ENCODE measurements around the gene EPHB1.
"Not testable (repeated sequence)": the region's sequence is repeated elsewhere in the genome, so short reads cannot be mapped to it uniquely, and the experiment has no call there.

EPHB1 gene

DNA sequence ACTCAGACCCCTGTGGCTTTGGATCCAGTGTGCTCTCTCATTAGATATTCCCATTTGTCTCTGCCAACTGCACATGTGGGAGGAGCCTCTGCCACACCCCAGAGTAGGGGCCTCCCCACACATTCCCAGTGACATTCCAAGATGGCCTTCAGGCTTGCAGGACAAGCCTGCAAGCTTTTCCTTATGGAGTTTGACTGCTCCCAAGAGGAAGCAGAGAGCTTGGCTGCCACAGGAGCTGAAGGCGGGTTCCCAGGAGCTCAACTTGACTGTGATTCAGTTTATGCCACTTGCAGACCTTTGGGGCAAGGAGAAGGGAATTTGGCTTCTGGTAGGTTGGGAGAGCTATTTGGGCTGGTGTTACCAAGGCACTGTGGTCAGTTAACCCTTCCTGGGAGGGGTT lies 22.5 kb upstream of the EPHB1 start:
- DNase-seq (ENCODE audit: low read depth), result no peak
- no peak overlapping the region for H3K4me3 ChIP-seq (ENCODE audit: low read depth, low read length)

GRCh38 chr3:134775831-134776230 lies 19.2 kb upstream of the EPHB1 start:
- H3K4me3 ChIP-seq (ENCODE audit: low read depth, low read length), result no peak overlapping the region
- no peak for DNase-seq (ENCODE audit: low read depth)

- H3K4me3 ChIP-seq (ENCODE audit: low read depth, low read length), result no peak overlapping the region
- no peak for DNase-seq (ENCODE audit: low read depth)
Measured at GRCh38 chr3:134776518-134776917, 18.5 kb upstream of the EPHB1 start.

GRCh38 chr3:134777341-134777740 lies 17.7 kb upstream of the EPHB1 start:
- no peak for DNase-seq (ENCODE audit: low read depth)
- no peak overlapping the region for H3K4me3 ChIP-seq (ENCODE audit: low read depth, low read length)

DNA sequence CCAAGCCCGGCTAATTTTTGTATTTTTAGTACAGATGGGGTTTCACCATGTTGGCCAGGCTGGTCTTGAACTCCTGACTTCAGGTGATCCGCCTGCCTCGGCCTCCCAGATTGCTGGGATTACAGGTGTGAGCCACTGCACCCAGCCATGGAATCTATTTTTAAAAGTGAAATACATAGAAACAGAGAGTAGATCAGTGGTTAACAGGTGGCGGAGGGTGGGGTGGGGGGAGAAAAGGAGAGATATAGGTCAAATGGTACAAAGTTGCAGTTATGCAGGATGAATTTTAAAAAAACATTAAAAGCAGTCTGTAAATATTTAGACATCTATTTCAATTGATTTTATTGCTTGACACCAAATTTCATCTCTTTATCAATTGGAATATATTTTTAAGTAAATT lies 6.8 kb upstream of the EPHB1 start:
- not testable (repeated sequence) for H3K4me3 ChIP-seq (ENCODE audit: low read depth, low read length); DNase-seq (ENCODE audit: low read depth)

- H3K4me3 ChIP-seq (ENCODE audit: low read depth, low read length), result no peak overlapping the region
- no peak for DNase-seq (ENCODE audit: low read depth)
Measured at GRCh38 chr3:134790065-134790464, 5.0 kb upstream of the EPHB1 start.

DNA sequence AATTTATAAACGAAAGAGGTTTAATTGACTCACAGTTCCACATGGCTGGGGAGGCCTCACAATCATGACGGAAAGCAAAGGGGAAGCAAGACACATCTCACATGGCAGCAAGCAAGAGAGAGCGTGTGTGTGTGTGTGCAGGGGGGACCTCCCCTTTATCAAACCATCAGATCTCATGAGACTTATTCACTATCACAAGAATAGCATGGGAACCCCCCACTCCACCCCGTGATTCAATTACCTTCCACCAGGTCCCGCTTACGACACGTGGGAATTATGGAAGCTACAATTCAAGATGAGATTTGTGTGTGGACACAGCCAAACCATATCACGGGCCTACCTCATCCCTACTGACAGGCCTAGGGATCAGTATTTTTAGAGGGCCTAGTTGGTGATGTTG lies 3.1 kb upstream of the EPHB1 start:
- no peak for DNase-seq (ENCODE audit: low read depth)
- no peak overlapping the region for H3K4me3 ChIP-seq (ENCODE audit: low read depth, low read length)

GRCh38 chr3:134792700-134793099 lies 2.4 kb upstream of the EPHB1 start:
- H3K4me3 ChIP-seq (ENCODE audit: low read depth, low read length), result no peak overlapping the region
- DNase-seq (ENCODE audit: low read depth), result no peak

DNA sequence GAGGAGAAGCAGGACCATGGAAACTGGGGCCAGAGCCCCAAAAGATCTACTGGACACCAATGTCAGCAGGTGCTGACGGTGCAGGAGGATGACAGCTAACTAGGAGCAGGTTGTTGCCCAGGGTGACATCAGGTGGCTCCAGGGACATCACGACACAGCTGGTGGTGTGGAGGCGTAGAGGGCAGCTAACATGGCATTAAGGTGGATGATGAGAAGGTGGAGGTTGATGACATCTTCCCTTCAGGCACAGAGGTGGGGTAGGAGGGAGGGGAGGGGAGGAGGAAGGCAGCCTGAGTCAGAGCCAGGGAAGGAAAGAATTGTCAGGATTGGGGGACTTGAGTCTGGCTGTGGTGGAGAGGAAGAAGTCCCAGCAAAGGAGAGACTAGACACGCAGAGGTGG lies 1.5 kb upstream of the EPHB1 start:
- DNase-seq (ENCODE audit: low read depth), result no peak
- no peak overlapping the region for H3K4me3 ChIP-seq (ENCODE audit: low read depth, low read length)

- no peak for DNase-seq (ENCODE audit: low read depth)
- H3K4me3 ChIP-seq (ENCODE audit: low read depth, low read length), result no peak overlapping the region
Measured at GRCh38 chr3:134794323-134794722, 737 bp upstream of the EPHB1 start.

- no peak for DNase-seq (ENCODE audit: low read depth)
- H3K4me3 ChIP-seq (ENCODE audit: low read depth, low read length), result peak overlapping the region; percentile 57
Measured at GRCh38 chr3:134795746-134796280, 753 bp downstream of the EPHB1 start.

DNA sequence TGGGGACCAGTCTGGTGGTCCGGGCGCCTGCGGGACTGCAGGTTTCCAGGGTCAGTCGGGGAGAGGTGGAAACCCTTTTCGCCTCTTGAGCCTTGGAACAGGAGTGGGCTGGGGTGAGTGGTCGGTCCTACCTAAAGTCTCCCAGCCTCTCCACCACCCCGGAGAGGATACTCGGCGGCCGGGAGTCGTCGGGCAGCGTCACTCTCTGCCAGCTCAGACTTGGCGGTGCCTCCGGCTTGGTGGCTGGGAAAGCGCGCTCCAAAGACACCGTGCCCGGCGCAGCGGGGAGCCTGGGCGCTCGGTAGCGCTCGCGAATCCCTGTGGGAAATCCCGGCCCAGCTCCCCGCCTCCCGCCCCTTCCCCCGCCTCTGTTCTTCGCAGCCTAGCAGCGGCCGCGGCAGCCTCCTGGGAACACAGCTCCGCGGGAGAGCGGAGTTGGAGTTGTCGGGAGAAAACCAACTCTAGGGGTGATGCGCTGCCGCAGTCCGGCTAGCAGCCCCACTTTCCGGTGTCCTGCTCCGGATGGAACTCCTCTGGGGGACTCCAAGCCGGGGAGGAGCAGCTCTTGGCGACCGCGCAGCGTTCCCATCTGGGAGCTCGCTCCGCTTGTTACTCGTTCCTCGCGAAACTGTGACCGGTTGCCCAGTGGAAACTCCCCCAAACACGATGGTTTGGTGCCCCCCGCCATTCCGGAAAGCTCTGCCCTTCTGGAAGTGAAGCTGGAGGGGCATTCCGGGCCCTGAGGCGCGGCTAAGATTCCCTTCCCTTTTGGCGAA lies 1.4 kb downstream of the EPHB1 start:
- DNase-seq (ENCODE audit: low read depth), result no peak
- peak overlapping the region; percentile 57 for H3K4me3 ChIP-seq (ENCODE audit: low read depth, low read length)

GRCh38 chr3:134797057-134797740 lies 2.1 kb downstream of the EPHB1 start:
- no peak for DNase-seq (ENCODE audit: low read depth)
- H3K4me3 ChIP-seq (ENCODE audit: low read depth, low read length), result peak overlapping the region; percentile 57

DNA sequence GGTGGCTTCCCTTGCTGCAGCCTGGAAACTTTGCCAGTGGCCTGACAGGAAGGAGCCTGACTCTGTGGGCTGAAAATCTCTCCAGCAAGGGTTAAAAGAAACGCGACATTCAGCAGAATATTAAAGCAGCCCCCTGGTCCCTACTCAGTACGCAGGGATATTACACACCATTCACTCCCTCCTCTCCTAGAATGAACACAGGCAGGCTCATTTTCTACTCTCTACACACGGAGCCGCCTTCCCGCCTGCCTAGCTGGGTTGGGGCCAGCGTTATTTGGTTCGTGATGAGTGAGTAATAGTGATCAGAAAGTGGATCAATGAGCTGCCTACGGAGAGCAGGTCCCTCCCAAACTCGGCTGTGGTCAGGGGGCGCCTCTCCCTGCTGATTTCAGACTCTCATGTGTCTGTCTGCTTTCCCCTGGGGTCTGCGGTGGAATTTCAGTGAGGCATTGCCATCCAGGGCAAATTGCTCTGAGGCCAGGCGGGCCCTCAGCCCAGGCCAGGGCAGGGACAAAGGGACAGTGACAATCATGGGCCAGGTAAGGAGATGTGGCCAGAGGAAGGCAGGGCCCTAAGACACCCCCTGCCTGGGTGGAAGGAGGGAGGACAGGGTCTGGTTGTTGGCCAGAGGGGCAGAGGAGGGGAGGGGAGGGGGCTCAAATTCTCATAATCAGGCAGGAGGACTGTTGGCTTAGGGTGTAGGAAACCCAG lies 2.8 kb downstream of the EPHB1 start:
- no peak overlapping the region for H3K4me3 ChIP-seq (ENCODE audit: low read depth, low read length)
- no peak for DNase-seq (ENCODE audit: low read depth)

GRCh38 chr3:134798681-134799311 lies 3.7 kb downstream of the EPHB1 start:
- no peak overlapping the region for H3K4me3 ChIP-seq (ENCODE audit: low read depth, low read length)
- no peak for DNase-seq (ENCODE audit: low read depth)

GRCh38 chr3:134799393-134799792 lies 4.3 kb downstream of the EPHB1 start:
- no peak overlapping the region for H3K4me3 ChIP-seq (ENCODE audit: low read depth, low read length)
- DNase-seq (ENCODE audit: low read depth), result no peak

- DNase-seq (ENCODE audit: low read depth), result no peak
- no peak overlapping the region for H3K4me3 ChIP-seq (ENCODE audit: low read depth, low read length)
Measured at GRCh38 chr3:134801204-134801958, 6.3 kb downstream of the EPHB1 start.

- no peak for DNase-seq (ENCODE audit: low read depth)
- no peak overlapping the region for H3K4me3 ChIP-seq (ENCODE audit: low read depth, low read length)
Measured at GRCh38 chr3:134802428-134803050, 7.5 kb downstream of the EPHB1 start.

DNA sequence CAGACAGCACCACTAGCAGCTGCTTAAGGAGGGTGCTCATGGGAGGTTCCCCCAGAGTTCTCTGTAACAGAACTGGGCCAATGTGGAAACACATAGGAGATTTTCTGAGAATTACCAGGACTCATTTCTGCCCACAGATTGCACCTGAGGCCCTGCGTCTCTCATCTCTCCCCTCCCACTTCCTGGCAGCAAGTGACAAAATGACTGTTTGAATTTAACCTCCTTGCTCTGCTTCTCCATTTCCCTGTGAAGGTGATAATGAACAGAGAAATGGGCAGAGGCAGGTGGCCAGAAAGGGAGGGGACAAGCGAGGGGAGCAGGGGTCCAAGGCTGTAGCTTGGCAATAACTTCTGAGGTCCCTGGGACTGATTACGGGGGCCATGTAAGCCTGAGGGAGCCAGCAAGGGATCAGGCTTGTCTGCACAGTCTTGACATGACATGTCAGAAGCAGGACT lies 8.0 kb downstream of the EPHB1 start:
- DNase-seq (ENCODE audit: low read depth), result no peak

More for the DNA sequence above, 8.0 kb downstream of the EPHB1 start:
- H3K4me3 ChIP-seq (ENCODE audit: low read depth, low read length), result no peak overlapping the region

Measured in skeletal muscle cell (primary cell).